ENCODE results near the gene RPL23. TPM values are rescaled to one million over a fixed set of nuclear protein-coding genes. Genes with fewer than 3 reads are reported as not detected.

RPL23 gene
- total RNA-seq, 1 experiment from 2014 or later, result 1,110 TPM

- H3K9ac ChIP-seq (ENCODE audit: low read length), result no peak overlapping the region
- no peaks in the 10 kb centered on the region for H3K9me2 ChIP-seq (replicated peaks; ENCODE audit: low read length)
- ATAC-seq, result peak; percentile 29
- no peak overlapping the region for H2AFZ ChIP-seq (ENCODE audit: low read length)
- DNase-seq, result peak; percentile 7
- ChIA-PET POLR2A (ENCODE audit: unreplicated experiment) (no interaction called here), CTCF (no interaction called here)
- peaks cover 16% of the 10 kb centered on the region for H3K36me3 ChIP-seq (ENCODE audit: low read depth, low read length)
- H3K27ac ChIP-seq (ENCODE audit: low read length), result peak overlapping the region; percentile 64
- no peaks in the 10 kb centered on the region for H4K20me1 ChIP-seq (ENCODE audit: low read length)
- no peak overlapping the region for H3K4me3 ChIP-seq (ENCODE audit: low read length)
- TF ChIP-seq CTCF (conservative IDR thresholded peaks at IDR 0.05; ENCODE audit: low read depth, low read length), result no peak
- TF ChIP-seq EZH2 (IDR thresholded peaks at IDR 0.05; ENCODE audit: low read length, unreplicated experiment), result no peak
- TF ChIP-seq EZH2phosphoT487 (IDR thresholded peaks at IDR 0.05; ENCODE audit: borderline replicate concordance, low read length), result no peak
- no peak overlapping the region for H3K4me2 ChIP-seq (ENCODE audit: low read length)
- intact Hi-C loops (cut with micrococcal nuclease), result no loop called here
- no peaks in the 10 kb centered on the region for H3K9me3 ChIP-seq (ENCODE audit: low read length)
- BruUV-seq (replicated peaks), result no TSS peak
- no peaks in the 10 kb centered on the region for H3F3A ChIP-seq (ENCODE audit: low read length, unreplicated experiment)
- peaks cover 8% of the 10 kb centered on the region; the same call in 1 of the 2 replicates for H3K79me2 ChIP-seq (ENCODE audit: low read length)
- no peaks in the 10 kb centered on the region for H3K27me3 ChIP-seq (ENCODE audit: low read length)
- H3K4me1 ChIP-seq (ENCODE audit: insufficient read depth, low read length), result peaks cover 37% of the 10 kb centered on the region
Measured at GRCh38 chr17:38898812-38899348, 45.4 kb upstream of the RPL23 start.

DNA sequence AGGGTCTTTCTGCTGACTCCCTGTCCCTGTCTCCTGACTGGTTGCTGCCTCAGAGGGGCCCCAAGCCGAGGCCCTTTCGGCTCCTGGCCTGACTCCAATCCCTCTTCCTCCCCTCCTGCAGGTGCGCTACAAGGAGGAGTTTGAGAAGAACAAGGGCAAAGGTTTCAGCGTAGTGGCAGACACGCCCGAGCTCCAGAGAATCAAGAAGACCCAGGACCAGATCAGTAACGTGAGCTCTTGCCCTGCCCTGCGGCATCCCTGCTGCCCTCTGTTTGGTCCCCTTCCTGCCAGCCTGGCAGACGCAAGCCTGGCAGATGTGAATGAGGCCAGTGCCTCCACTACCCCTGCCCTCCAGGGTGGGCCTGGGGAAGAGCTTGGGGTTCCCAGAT, 44.8 kb upstream of the RPL23 start:
- no peaks in the 10 kb centered on the region for H4K20me1 ChIP-seq (ENCODE audit: low read length)
- CTCF ChIA-PET, result no interaction called here

More for the DNA sequence above, 44.8 kb upstream of the RPL23 start:
- no peaks in the 10 kb centered on the region for H3F3A ChIP-seq (ENCODE audit: low read length, unreplicated experiment)
- H3K9me3 ChIP-seq (ENCODE audit: low read length), result no peaks in the 10 kb centered on the region
- H3K36me3 ChIP-seq (ENCODE audit: low read depth, low read length), result peaks cover 11% of the 10 kb centered on the region
- H3K4me1 ChIP-seq (ENCODE audit: insufficient read depth, low read length), result peaks cover 37% of the 10 kb centered on the region
- no peak overlapping the region for H3K9ac ChIP-seq (ENCODE audit: low read length)
- H3K4me2 ChIP-seq (ENCODE audit: low read length), result no peak overlapping the region
- TF ChIP-seq EZH2 (IDR thresholded peaks at IDR 0.05; ENCODE audit: low read length, unreplicated experiment) (no peak), EZH2phosphoT487 (IDR thresholded peaks at IDR 0.05; ENCODE audit: borderline replicate concordance, low read length) (no peak), CTCF (conservative IDR thresholded peaks at IDR 0.05; ENCODE audit: low read depth, low read length) (no peak)
- DNase-seq, result no peak
- no peaks in the 10 kb centered on the region for H3K9me2 ChIP-seq (replicated peaks; ENCODE audit: low read length)
- BruUV-seq (replicated peaks), result no TSS peak
- ATAC-seq, result peak; percentile 19
- no peaks in the 10 kb centered on the region for H3K27me3 ChIP-seq (ENCODE audit: low read length)
- H2AFZ ChIP-seq (ENCODE audit: low read length), result no peak overlapping the region
- peaks cover 8% of the 10 kb centered on the region; the same call in 1 of the 2 replicates for H3K79me2 ChIP-seq (ENCODE audit: low read length)
- intact Hi-C loops (cut with micrococcal nuclease), result no loop called here
- POLR2A ChIA-PET (ENCODE audit: unreplicated experiment), result no interaction called here
- H3K27ac ChIP-seq (ENCODE audit: low read length), result peak overlapping the region; percentile 64
- no peak overlapping the region for H3K4me3 ChIP-seq (ENCODE audit: low read length)

Measured in PC-3 (cell line).